ENCODE results near the gene DGCR8.

DGCR8 gene

DNA sequence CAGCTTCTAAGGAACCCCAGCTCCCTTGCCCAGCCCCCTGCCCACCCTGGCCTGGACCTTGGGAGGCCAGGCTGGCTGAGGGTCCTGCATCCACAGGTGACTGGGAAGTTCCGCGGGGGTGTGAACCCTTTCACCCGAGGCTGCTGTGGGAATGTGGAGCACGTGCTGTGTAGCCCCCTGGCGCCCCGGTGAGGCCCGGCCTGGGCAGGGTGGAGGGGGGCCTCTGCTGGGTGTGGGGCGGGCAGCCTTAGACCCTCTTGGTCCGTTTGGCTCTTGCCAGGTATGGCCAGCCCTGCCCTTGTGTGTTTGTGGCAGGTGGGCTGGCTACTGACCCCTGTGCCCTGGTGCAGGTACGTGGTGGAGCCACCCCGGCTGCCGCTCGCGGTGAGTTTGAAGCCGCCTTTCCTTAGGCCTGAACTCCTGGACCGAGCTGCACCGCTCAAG is 60.5 kb downstream of the DGCR8 start:
- no peak for DNase-seq

DNA sequence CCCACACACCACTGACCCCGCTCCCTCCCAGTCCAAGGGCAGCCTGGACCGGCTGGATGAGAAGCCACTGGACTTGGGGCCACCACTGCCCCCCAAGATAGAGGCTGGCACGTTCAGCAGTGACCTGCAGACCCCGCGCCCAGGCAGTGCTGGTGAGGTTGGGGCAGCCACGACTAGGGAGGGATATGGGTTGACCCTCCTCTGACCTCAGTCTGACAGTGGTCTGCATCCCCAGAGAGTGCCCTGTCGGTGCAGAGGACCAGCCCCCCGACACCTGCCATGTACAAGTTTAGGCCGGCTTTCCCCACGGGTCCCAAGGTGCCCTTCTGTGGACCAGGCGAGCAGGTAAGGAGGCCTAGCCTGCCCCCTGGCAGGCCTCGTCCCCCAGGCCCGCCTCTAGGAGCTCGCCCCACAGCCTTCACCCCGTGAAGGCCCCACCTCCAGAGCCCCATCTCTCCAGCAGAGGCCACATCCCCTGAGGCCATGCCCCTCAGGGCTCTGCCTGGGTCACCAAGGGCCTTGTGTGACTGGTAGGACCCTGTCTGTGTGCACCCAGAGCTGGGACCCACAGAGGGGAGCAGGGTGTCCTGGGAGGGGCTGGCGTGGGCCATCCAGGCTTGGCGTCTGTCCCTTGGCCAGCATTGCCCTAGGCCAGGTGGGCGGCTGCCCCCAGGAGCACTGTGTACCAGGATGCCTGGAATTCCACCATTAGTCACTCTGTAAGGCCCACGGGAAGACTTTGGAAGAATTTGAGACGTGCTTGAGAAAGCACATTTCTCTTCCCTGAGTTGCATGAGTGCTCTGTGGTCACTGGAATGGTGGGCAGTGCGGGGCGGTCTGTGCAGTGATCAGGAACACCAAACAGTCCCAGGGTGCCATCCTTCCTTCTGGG is 61.4 kb downstream of the DGCR8 start:
- DNase-seq: peak; percentile 73

DNA sequence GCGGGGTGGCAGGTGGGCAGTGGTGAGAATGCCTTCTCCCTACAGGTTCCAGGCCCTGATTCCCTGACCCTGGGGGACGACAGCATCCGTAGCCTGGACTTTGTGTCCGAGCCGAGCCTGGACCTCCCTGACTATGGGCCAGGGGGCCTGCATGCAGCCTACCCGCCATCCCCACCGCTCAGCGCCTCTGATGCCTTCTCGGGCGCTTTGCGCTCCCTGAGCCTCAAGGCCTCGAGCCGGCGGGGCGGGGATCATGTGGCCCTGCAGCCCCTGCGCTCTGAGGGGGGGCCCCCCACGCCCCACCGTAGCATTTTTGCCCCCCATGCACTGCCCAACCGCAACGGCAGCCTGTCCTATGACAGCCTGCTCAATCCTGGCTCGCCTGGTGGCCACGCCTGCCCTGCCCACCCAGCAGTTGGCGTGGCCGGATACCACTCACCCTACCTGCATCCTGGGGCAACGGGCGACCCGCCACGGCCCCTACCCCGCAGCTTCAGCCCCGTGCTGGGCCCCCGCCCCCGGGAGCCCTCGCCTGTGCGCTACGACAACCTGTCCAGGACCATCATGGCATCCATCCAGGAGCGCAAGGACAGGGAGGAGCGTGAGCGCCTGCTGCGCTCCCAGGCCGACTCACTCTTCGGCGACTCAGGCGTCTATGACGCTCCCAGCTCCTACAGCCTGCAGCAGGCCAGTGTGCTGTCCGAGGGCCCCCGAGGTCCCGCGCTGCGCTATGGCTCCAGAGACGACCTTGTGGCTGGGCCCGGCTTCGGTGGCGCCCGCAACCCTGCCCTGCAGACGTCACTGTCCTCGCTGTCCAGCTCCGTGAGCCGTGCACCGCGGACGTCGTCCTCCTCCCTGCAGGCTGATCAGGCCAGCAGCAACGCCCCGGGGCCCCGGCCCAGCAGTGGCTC is 62.9 kb downstream of the DGCR8 start:
- no peak for DNase-seq

DNA sequence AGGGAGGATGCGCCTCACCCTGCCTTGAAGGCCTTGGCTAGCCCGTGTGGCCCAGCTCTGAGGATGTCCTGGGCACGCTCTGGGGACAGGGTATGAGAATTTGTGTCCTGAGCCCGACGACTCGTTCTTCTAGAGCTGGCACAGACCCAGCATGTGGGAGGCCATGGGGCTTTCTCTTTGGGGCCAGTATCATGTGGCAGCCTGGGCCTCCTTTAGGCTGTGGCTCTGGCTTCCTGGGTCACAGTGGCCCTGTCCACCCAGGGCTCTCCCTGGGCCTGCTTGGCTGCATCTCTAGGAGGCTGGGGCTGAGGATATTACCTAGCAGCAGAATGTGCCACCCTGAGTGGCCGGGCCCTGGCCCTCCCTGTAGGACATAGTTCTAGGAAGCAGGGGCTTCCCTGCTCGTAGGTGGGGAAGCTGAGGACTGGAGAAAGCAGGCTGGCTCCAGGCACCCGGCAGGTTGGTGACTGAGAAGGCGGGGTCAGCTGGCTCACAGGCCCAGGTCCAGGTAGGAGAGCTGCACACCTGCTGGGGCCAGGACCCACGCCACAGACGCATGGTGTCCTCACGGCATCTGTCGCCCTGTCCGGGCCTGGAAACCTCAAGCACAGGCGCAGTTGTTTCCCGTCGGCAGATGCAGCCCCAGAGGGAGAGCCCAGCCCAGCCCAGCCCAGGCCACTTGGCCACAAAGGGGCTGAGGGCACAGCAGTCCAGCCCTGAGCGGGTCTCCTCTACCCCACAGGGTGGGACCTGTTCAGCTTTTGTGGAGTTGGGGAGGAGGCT is 64.0 kb downstream of the DGCR8 start:
- no peak for DNase-seq

DNA sequence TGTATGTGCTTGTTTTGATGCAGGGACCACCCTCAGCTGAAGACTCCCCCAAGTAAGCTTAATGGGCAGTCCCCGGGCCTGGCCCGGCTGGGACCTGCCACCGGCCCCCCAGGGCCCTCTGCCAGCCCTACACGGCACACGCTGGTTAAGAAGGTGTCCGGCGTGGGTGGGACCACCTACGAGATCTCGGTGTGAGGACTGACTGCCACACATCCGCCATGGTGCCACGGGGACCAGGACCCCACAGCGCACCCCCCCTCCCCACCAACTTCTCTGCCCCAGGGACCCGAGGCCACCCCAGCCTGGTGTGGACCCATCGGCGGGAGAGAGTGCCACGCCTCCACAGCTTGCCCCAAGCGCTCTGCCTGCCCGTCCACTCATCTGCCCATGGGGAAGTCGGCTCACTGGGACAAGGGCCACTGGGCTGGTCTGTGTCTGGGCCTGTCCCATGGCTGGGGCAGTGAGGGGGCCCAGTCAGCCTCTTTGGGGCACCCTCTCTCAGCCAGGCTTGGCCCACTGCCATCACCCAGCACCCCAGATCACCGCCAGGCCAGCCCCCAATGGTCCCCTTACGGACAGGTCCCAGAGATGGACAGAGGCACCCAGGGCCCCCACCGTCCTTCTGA is 65.3 kb downstream of the DGCR8 start:
- no peak for DNase-seq

DNA sequence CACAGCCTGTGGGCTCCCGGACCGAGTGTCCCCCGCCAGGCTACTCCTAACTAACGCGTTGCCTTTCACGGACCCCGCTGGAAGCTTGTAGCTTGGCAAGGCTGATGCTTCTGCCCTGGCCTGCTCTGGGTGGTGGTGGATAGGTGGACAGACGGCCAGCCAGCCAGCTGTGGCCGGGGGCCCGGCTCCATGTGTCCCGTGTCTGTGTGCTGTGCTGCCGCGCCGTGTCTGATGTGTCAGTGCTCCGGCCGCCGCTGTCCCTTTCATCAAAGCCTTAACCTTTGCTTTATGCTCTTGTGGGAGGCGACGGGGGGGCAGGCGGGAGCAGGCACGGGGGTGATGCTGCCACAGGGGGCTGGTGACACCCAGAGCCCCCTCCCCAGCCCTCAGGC is 65.8 kb downstream of the DGCR8 start:
- DNase-seq: no peak

DNA sequence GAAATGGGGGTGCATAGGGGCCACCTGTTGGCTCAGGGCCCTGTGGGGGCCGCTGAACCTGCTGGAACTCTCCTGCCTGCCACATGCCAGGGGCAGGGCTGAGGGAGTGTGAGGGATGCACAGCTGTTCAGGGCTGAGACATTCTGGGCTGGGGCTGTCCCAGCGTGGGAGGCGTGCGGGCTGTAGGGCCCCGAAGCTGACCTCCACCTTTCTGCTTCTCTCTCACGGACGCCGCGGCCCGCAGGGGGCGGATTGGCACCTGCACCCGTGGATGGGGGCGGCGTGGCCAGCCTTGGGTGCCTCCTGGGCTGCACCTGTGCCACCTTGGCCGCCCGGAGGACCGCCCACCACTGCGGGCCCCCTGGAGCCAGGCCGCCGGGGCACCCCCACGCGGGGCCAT is 66.7 kb downstream of the DGCR8 start:
- DNase-seq: no peak

DNA sequence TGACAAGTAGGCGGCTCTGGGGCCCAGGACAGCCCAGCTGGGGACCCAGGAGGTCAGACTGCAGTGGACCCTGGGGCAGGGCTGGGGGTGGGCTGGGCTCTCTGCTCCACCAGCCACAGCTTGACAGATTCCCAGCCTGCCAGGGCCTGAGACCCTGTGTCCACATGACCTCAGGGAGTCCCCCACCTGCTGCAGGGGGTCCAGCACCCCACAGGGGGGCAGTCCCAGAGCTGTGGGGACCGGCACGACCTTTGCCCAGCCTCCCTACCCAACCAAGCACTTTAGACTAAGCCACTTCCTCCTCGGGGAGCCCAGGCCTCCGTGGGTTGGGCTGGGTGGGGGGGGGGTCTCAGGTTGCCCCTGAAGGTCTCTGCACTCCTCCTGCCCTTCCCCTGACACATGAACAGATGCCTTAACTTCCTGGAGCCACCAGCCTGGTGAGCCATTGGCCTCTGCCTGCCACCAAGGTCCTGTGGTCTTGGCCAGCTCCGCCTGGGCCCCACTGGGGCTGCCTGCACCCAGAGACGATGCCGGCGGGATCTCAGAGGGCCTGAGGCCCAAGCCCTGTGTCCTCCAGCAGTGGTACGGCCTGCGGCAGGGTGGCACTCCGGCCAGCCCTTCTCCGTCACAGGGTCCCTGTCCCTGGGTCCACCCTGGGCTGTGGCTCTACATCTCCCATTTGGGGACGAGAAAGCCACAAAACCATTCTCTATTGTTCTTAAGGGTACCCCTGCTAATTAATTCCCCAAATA is 67.4 kb downstream of the DGCR8 start:
- no peak for DNase-seq

DNA sequence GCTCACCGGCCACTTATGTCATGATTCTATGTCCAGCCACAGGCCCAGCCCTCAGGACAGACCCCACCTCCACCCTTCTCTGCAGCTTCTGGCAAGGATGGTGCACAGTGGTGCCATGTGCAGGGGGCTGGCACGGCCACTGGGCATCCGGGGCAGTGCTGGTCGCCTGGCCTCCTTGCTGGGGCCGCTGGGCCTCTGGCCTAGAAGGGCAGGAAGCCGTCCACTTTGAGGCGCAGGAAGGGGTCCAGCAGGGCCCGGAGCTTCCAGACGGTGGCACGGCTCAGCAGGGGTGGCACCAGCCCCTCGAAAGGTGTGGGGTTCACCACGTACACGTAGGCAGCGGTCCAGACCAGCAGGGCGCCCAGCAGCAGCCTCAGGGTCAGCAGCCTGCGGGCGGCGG is 68.4 kb downstream of the DGCR8 start:
- DNase-seq: no peak

DNA sequence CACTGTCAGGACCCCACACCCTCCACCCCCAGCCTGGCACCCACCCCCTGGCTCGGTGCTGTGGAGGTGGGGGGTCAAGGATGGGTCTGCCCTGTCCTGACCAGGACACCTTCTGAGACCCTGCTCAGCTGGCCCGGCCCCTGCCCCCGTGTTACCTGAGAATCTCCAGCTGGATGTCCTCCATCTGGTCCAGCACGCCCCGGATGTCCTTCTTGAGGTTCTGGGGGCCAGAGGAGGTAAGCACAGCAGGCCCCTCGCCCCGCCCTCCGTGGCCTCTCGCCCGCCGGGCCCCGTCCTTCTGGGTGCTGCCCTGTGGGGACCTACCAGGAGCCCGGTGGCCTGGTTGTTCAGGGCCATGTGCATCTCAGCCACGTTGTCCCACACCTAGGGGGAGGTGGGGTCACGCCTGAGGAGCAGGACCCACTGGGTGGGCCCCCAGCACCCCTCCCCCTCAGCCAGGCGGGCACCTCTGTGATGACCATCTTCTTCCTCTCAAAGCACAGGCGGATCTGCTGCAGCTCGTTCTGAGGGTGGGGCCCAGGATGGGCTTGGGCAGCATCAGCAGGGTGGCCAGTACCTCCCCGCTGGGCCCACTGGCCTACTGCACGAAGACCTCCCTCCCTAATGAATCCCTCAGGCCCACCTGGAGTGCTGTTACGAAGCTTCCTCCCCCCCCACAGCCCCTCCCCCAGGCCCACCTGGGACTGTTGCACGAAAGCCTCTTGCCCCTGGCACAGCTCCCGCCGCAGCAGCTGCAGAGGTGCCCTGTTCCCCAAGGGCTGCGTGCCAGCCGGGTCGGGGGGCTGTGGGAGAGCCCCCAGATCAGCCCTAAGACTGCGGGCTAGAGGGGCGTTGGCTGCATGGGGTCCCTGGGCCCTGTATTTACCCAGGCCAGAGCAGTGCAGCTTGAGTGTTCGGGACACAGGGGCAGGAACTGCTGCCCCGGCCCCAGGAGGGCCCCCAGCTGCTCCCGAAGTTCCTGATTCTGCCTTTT is 69.5 kb downstream of the DGCR8 start:
- no peak for DNase-seq

DNA sequence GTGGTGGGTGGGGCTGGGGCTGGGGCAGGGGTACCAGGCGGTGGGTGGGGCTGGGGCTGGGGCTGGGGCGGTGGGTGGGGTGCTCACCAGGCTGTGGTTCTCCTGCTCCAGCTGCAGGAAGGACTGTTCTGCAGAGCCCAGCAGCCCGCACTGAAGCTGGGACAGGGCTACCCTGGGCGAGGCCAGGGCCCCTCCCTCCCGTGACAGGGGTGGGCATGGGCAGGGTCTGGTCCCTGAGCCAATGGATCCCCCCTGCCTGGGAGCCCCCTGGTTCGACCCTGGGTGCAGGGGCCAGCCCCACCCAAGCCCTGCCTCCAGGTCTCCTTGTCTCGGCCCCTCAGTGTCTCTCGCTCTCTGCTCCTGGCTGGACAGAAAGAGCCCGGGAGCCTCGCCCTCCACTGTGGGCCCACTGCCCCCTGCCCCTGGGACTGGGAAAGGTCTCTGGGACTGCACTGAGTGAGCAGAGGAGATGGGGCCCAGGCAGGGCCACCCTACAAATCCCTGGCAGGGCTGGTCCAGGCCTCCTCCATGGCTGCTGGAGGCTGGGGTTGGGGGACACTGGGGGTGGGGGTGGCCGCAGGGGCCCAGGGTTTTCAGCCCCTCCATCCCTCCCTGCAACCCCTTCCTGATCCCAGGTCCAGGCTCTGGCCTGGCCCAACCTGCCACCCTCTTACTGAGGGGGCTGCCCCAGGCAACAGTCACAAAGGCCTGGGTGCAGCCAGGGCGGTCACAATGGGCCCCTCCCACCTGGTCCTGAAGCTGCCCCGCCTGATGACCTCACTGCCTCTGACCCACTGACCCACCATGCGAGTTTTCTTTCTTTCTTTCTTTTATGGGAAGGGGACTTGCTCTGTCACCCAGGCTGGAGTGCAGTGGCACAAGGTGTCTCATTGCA is 70.6 kb downstream of the DGCR8 start, which contains the start of gene CCDC188:
TSS of gene CCDC188 (minus strand) at position 675 of the 895 bp plus-strand sequence. CDS start at position 606, 69 bp downstream.
- no peak for DNase-seq

DNA sequence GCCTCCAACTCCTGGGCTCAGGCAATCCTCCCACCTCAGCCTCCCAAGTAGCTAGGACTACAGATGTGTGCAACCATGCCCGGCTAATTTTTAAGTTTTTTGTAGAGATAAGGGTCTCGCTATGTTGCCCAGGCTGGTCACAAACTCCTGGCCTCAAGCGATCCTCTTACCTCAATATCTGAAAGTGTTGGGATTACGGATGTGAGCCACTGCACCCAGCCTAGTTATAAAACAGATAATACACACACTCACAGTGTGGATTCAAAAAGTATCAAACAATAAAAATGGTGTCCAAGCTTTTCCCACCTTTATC is 71.2 kb downstream of the DGCR8 start:
- no peak for DNase-seq

DNA sequence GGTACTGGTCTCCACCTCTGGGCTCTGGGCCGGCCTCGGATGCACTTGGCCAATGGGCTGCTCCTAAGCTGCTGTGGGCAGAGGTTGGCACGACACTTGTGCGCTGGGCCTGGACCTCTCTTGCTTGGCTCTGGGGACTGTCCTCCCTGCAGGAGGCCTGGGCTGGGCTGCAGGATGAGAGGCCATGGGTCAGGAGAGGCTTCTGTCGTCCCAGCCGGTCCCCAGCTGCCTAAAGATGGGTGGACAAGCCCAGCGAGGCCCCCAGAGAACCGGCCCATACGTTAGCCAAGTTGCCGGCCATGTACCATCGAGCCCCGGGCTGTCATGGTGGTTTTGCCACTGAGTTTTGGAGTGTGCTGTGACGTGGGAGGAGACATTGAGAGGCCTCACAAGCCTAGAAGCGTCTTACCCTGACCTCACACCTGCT is 72.4 kb downstream of the DGCR8 start:
- no peak for DNase-seq

DNA sequence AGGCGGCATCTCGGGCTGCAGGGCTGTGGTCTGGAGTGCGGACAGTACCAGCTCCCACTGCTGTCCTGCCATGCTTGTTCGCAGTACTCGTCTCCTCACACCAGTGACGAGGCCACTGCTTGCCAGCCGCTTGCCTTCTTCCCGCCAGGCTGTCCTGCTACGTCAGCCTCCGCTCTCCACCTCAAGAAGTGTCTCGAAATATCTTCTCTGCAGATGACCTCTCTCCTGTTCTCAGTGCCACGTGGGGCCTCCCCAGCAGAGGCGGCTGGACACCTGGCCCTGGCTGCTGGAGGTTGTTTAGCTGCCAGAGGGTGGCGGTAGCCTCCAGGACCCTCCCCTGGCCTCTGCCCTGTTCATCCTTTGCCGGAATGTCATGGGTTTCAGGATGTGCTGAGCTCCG is 73.9 kb downstream of the DGCR8 start:
- no peak for DNase-seq

DNA sequence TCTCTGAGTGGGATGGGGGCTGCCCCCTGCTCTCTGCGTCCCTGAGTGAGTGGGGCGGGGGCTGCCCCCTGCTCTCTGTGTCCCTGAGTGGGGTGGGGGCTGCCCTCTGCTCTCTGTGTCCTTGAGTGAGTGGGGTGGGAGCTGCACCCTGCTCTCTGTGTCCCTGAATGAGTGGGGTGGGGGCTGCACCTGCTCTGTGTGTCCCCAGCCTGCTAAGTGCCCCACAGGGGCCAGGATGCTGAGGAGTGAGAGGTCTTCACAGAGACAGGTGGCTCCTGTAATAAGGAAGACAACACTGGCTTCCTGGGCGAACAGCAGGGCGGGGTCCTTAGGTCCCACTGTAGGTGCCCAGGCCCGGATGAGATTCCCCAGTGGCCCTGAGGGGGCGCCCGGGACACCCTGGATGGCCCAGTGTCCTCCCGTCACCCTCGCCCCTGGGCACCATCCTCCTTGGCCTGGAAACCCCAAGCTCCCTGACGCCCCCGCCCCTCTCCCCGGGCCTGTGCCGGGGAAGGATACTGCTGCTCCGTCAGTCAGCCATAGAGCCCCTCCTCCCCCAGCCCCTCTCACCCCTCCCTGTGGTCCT is 74.7 kb downstream of the DGCR8 start:
- no peak for DNase-seq

DNA sequence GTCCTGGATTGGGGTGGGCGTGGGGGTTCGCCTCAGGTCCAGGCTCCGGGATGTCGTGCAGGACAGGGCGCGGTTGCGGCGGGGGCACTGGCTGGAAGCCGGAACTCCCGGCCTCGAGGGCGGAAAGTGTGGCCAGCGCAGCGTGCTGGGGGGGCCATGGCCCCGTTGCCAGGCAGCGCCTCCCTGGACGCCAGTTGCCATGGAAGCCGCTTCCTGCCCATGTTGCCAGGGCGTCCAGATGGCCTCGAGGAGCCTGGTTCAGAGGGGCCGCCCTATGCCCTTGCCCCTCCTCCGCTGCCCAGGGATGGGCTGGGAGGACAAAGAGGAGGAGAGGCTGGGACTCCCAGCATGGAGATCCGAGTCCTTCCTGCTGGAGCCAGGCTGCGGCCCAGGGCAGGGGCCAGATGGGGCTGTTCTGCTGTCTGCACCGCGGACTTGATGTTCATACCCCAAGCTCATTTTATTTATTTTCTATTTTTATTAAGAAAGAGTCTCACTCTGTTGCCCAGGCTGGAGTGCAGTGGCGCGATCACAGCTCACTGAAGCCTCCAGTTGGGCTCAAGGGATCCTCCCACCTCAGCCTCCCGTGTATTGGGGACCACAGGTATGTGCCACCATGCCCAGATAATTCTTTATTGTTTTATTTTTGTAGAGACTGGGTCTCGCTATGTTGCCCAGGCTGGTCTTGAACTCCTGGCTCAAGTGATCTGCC is 75.4 kb downstream of the DGCR8 start:
- peak; percentile 19 for DNase-seq

DNA sequence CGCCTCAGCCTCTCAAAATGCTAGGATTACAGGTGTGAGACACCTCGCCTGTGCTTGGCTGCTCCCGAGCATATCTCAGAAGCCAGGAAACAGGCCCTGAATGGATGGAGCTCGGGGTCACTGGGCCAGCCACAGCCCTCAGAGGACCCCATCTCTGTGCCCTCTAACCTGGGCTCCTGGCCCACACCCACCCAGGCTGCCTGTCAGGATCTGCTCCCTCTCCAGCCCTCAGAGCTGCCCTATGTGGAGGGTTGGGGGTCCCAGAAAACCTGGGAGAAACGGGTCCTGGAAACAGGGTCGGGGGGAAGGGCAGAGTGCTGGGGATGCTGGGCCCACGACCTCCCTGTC is 76.0 kb downstream of the DGCR8 start:
- no peak for DNase-seq

Data from fibroblast of skin of right biceps (primary cell).